Activated CD4-positive, alpha-beta memory T cell treated with anti-CD3 and anti-CD28 coated beads for 36 hours (primary cell): ENCODE data around the gene ATP1A2. TPM values are rescaled to one million over a fixed set of nuclear protein-coding genes. Genes with fewer than 3 reads are reported as not detected.

Experiments
- CTCF ChIA-PET: fragments of 350-600 bp; sonication (Branson Sonifier 250); formaldehyde crosslinking; loops from one replicate; lab custom pipeline; 2021; ENCODE audit warnings: antibody characterized with exemption, inconsistent platforms; lab: Charles Lee
- POLR2A ChIA-PET: fragments of 350-600 bp; sonication (Branson Sonifier 250); formaldehyde crosslinking; loops from one replicate; lab custom pipeline; 2021; ENCODE audit warnings: antibody characterized with exemption; lab: Charles Lee
- DNase-seq: peaks from one replicate; pipeline ENCODE4 v3.0.0-alpha.2; 2020
- H3K27ac Mint-ChIP-seq: one replicate; pipeline ENCODE4 v1.8.0; 2021; ENCODE audit warnings: mixed read lengths
- H3K27me3 Mint-ChIP-seq: one replicate; pipeline ENCODE4 v1.8.0; 2021; ENCODE audit warnings: mixed read lengths
- H3K36me3 Mint-ChIP-seq: one replicate; pipeline ENCODE4 v1.8.0; 2021; ENCODE audit warnings: mixed read lengths
- H3K4me1 Mint-ChIP-seq: one replicate; pipeline ENCODE4 v1.8.0; 2021; ENCODE audit warnings: low read depth, mixed read lengths
- H3K4me3 Mint-ChIP-seq: one replicate; pipeline ENCODE4 v1.8.0; 2021; ENCODE audit warnings: mild to moderate bottlenecking, mixed read lengths
- H3K9me3 Mint-ChIP-seq: one replicate; pipeline ENCODE4 v1.8.0; 2021; ENCODE audit warnings: mixed read lengths
- intact Hi-C: fragments of 100-400 bp; cut with micrococcal nuclease; formaldehyde crosslinking; loops from one replicate; pipeline ENCODE4 v1.15.1; 2023
- total RNA-seq, 2 experiments: library from RNA; stranded (reverse); gene quantifications; one replicate each; pipeline ENCODE4 v1.2.3, GENCODE V29; 2021

Gene ATP1A2
- not detected for total RNA-seq

DNA sequence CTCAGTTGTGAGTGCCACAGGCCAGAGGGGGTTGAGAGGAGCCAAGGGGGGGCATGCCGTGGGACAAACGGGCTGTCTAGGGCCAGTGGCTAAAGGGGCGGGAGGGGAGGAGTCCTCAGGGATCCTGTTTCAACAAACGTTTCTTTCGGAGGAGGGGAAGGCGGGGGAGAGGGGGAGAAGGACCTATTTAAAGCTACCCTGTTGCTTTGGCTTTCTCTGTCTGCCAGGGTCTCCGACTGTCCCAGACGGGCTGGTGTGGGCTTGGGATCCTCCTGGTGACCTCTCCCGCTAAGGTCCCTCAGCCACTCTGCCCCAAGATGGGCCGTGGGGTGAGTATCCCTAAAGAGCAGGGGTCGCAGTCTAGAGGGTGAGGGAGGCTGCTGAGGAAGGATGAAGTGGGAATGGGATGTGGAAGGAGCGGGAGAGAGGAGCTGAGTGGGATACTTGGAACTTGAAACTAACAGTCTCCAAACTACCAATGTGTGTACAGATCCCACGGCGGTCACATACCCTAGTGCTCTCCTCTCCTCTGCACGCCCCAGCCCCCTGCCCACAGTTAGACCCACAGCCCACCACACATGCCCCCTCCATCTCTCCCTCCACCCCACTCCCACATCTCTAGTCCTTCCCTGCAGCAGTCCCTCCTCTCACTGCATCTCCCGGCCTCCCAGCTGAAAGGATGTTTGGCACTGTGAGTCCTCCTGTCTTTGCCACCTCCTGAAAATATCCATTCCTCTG, at the start of gene ATP1A2:
ATP1A2 (plus strand) TSS at position 215 of the 738 bp plus-strand sequence; CDS start at position 318, 103 bp downstream.
- Mint-ChIP-seq H3K27ac (no peak within 1 kb of the TSS), H3K27me3 (peaks cover 16% of the 10 kb centered on the region)
- CTCF ChIA-PET, result no interaction called here

GRCh38 chr1:160066829-160067745, 48.5 kb upstream of the ATP1A2 start:
- CTCF ChIA-PET, result interaction anchor here (1.5 to 40.4 kb wide), 2 partner anchors 13 to 21 kb away, joined by 5 to 615 read pairs; partner anchors contain the start of genes KCNJ10 and KCNJ9

More for the DNA sequence above, at the start of gene ATP1A2:
- Mint-ChIP-seq H3K36me3 (no peaks in the 10 kb centered on the region), H3K4me3 (no peak within 1 kb of the TSS), H3K9me3 (no peaks in the 10 kb centered on the region), H3K4me1 (no peaks in the 10 kb centered on the region)
- POLR2A ChIA-PET, result no interaction called here
- intact Hi-C loops, result no loop called here
- DNase-seq, result no peak

DNA sequence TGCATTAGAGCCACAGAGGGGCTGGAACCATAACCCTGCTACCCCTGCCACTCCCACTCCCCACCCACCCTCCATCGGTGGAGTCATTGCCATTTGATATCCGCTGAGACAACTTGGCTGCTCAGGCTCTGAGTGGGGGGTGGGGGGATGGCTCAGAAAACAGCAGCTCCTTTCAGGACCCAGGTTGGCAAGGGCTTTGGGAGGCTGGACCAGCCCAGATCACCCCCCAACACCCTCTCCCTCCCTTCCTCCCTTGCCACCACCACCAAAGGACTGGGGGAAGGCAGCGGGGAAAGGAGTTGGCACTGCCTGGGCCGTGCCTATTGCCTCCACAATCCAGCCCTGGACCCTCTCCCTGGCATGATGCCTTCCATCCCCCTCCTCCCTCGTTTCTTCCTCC, 47.3 kb upstream of the ATP1A2 start:
- CTCF ChIA-PET, result interaction anchor here (0.7 to 40.4 kb wide), 2 partner anchors 11 to 223 kb away, joined by 3 to 615 read pairs; partner anchors contain the start of genes KCNJ10 and KCNJ9
- no peak overlapping the region for H3K4me3 Mint-ChIP-seq
- H3K27ac Mint-ChIP-seq, result no peak overlapping the region
- POLR2A ChIA-PET, result no interaction called here
- intact Hi-C loops, result no loop called here
- H3K36me3 Mint-ChIP-seq, result no peaks in the 10 kb centered on the region
- peaks cover 35% of the 10 kb centered on the region for H3K27me3 Mint-ChIP-seq
- peaks cover 18% of the 10 kb centered on the region for H3K4me1 Mint-ChIP-seq
- no peaks in the 10 kb centered on the region for H3K9me3 Mint-ChIP-seq
- DNase-seq, result no peak

More at GRCh38 chr1:160066829-160067745, 48.5 kb upstream of the ATP1A2 start:
- Mint-ChIP-seq H3K36me3 (no peaks in the 10 kb centered on the region), H3K27ac (no peak overlapping the region), H3K4me1 (peaks cover 18% of the 10 kb centered on the region), H3K9me3 (no peaks in the 10 kb centered on the region), H3K27me3 (peaks cover 30% of the 10 kb centered on the region), H3K4me3 (no peak overlapping the region)
- DNase-seq, result no peak
- intact Hi-C loops, result no loop called here
- POLR2A ChIA-PET, result no interaction called here

DNA sequence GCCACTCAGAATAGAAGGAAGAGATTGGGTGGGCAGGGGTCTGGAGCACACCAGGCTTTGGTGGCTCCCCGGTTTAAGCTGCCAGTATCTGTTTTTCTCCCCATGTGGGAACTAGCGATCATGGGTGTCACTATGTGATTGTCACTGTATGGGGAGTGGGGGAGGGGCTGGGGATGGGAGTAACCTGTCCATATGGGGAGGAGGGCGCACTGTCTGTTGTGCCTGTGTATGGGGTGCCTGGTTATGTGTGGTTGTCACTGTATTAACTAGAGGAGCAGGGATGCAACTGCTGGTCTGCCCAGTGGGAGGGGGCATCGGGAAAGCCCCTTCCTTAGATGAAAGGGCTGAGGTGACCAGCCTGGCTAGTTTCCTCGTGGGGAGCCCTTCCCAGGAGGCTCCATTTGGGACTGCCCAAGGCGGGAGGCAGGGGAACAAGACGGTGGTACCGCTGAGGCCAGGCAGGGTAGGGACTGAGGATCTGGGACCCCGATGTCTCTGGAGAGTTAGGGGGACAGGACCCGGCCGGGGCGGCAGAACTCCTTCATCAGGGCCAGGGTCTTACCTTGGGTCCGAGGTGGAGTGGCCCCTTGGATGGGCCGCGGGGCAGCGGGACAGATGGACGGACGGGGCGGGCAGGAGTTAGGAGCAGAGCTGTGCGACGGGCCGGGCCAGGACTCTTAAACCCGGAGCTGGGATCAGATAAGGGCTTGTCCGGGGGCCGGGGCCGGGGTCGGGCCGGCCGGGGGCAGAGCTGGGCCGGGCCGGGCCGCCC, 45.9 kb upstream of the ATP1A2 start, which contains the start of gene KCNJ10:
KCNJ10 (minus strand) TSS at position 701 of the 772 bp plus-strand sequence. CDS start 27,628 bp downstream, outside the sequence.
- Mint-ChIP-seq H3K27ac (no peak within 1 kb of the TSS), H3K36me3 (no peaks in the 10 kb centered on the region), H3K4me1 (peaks cover 18% of the 10 kb centered on the region), H3K27me3 (peaks cover 38% of the 10 kb centered on the region), H3K9me3 (no peaks in the 10 kb centered on the region), H3K4me3 (peak within 1 kb of the TSS; percentile 58)
- DNase-seq, result no peak
- CTCF ChIA-PET, result interaction anchor here (0.6 to 40.4 kb wide), 3 partner anchors 10 to 62 kb away, joined by 3 to 615 read pairs (median 615); partner anchors contain the start of genes KCNJ10 and KCNJ9
- POLR2A ChIA-PET, result no interaction called here
- intact Hi-C loops, result no loop called here

GRCh38 chr1:160070243-160071163, 45.1 kb upstream of the ATP1A2 start:
- no peak overlapping the region for H3K27ac Mint-ChIP-seq
- no peaks in the 10 kb centered on the region for H3K9me3 Mint-ChIP-seq
- peaks cover 18% of the 10 kb centered on the region for H3K4me1 Mint-ChIP-seq
- ChIA-PET POLR2A (no interaction called here), CTCF (interaction anchor here (0.6 to 40.4 kb wide), 3 partner anchors 9 to 63 kb away, joined by 3 to 615 read pairs (median 615); partner anchors contain the start of genes KCNJ10 and KCNJ9)
- H3K27me3 Mint-ChIP-seq, result peaks cover 38% of the 10 kb centered on the region
- peak overlapping the region; percentile 58 for H3K4me3 Mint-ChIP-seq
- no peaks in the 10 kb centered on the region for H3K36me3 Mint-ChIP-seq
- DNase-seq, result peak; percentile 67
- intact Hi-C loops, result no loop called here

DNA sequence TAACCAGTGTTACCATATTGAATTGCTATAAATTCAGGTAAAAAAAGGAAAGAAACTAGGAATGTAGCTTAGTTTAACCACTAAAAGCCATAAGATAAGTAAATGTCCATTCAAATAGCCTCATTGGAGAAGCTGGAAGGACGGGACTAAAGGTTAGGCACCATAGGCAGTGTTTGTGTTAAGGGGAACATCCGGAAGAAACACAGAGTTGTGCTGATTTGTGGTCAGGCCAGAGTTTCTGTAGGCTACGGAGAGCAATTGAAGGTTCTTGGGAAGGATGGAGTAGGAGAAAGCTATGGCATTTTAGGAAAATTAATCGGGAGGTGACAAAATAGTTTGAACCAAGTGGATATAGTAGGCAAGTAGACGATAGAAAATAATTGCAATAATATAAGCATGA, 44.3 kb upstream of the ATP1A2 start:
- peaks cover 41% of the 10 kb centered on the region for H3K27me3 Mint-ChIP-seq
- POLR2A ChIA-PET, result no interaction called here

DNA sequence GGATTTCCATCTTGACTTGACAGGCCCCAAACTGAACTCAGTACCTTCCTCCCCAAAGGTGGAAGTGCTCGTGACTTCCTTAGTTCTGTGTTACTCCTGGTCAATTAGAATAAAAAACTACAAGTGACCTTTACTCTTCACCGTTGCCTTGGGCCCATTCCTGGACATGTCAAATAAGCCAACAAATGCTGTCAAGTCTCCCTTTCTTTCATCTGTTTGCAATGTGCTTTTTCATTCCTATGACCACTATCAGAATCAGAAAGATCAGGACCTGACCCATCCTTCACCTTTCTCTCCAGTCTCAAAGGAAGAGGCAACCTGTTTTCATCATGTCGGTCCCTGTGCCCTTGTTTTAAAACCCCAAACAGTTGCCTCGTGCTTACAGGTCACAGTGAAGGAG, 40.7 kb upstream of the ATP1A2 start:
- CTCF ChIA-PET, result interaction anchor here (1.0 to 40.4 kb wide), 3 partner anchors 5 to 71 kb away, joined by 3 to 615 read pairs (median 615); partner anchors contain the start of genes KCNJ10 and KCNJ9
- POLR2A ChIA-PET, result no interaction called here

More for the DNA sequence above, 44.3 kb upstream of the ATP1A2 start:
- intact Hi-C loops, result no loop called here
- Mint-ChIP-seq H3K36me3 (no peaks in the 10 kb centered on the region), H3K27ac (no peak overlapping the region), H3K9me3 (no peaks in the 10 kb centered on the region), H3K4me3 (no peak overlapping the region), H3K4me1 (peaks cover 18% of the 10 kb centered on the region)
- DNase-seq, result no peak
- CTCF ChIA-PET, result interaction anchor here (21.5 to 40.4 kb wide), 2 partner anchors 8 to 17 kb away, joined by 615 read pairs; partner anchors contain the start of genes KCNJ10 and KCNJ9

GRCh38 chr1:160075836-160076235, 39.7 kb upstream of the ATP1A2 start:
- Mint-ChIP-seq H3K9me3 (no peaks in the 10 kb centered on the region), H3K36me3 (no peaks in the 10 kb centered on the region), H3K4me1 (peaks cover 19% of the 10 kb centered on the region), H3K4me3 (no peak overlapping the region), H3K27ac (no peak overlapping the region), H3K27me3 (peaks cover 46% of the 10 kb centered on the region)
- no peak for DNase-seq
- intact Hi-C loops, result no loop called here
- ChIA-PET POLR2A (no interaction called here), CTCF (interaction anchor here (1.0 to 21.5 kb wide), 5 partner anchors 11 to 72 kb away, joined by 3 to 615 read pairs (median 4); partner anchors contain the start of gene KCNJ10)

More for the DNA sequence above, 40.7 kb upstream of the ATP1A2 start:
- intact Hi-C loops, result no loop called here
- no peak for DNase-seq
- H3K4me1 Mint-ChIP-seq, result peaks cover 16% of the 10 kb centered on the region
- no peak overlapping the region for H3K27ac Mint-ChIP-seq
- no peak overlapping the region for H3K4me3 Mint-ChIP-seq
- no peaks in the 10 kb centered on the region for H3K36me3 Mint-ChIP-seq
- peaks cover 44% of the 10 kb centered on the region for H3K27me3 Mint-ChIP-seq
- no peaks in the 10 kb centered on the region for H3K9me3 Mint-ChIP-seq

DNA sequence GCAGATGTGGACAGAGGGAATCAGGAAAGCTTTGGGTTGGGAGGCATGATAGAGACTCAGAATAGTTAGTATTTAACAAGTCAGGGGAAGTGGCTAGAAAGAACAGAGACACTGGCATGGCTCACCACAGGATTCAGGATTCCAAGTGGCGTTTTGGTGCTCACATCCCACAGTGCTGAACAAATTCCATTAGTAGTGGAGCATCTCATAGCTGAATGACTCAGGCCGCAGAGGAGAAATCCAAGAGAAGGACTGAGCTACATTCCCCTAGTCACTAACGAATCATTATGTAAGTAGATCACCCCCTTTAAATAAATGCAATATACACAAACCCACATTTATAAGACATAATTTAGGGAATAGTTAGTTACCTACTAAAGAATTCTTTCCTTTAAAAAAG, 39.3 kb upstream of the ATP1A2 start:
- CTCF ChIA-PET, result interaction anchor here (0.9 to 21.5 kb wide), 5 partner anchors 10 to 69 kb away, joined by 3 to 615 read pairs (median 4); partner anchors contain the start of gene KCNJ10

DNA sequence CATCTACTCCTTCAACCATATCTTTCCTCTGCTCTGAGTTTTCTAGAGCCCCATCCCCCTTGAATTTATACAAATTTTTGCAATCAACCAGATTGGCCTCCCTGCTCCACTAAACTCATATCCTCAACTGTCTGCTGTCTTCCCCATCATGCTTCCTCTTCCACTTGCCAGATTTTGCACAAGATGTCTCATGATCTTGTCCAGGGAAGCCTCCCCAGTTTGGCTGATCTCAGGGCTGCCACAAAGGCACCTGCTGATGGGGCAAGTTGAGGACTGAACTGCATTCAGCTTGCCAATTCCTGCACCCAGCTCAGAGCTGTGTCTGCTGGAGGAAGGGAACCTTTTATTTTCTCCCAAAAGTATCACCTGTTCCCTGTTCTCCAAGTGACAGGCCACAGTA, 38.1 kb upstream of the ATP1A2 start:
- H3K27me3 Mint-ChIP-seq, result peaks cover 49% of the 10 kb centered on the region
- H3K36me3 Mint-ChIP-seq, result no peaks in the 10 kb centered on the region
- intact Hi-C loops, result no loop called here
- ChIA-PET CTCF (interaction anchor here (1.0 to 21.5 kb wide), 13 partner anchors 9 to 300 kb away, joined by 3 to 615 read pairs (median 6); partner anchors contain the start of genes IGSF8, KCNJ10 and PIGM), POLR2A (no interaction called here)
- H3K4me1 Mint-ChIP-seq, result peaks cover 12% of the 10 kb centered on the region
- no peak for DNase-seq
- H3K27ac Mint-ChIP-seq, result no peak overlapping the region
- no peak overlapping the region for H3K4me3 Mint-ChIP-seq
- H3K9me3 Mint-ChIP-seq, result no peaks in the 10 kb centered on the region

More for the DNA sequence above, 39.3 kb upstream of the ATP1A2 start:
- Mint-ChIP-seq H3K36me3 (no peaks in the 10 kb centered on the region), H3K4me1 (peaks cover 20% of the 10 kb centered on the region), H3K4me3 (no peak overlapping the region), H3K27me3 (peaks cover 50% of the 10 kb centered on the region), H3K9me3 (no peaks in the 10 kb centered on the region), H3K27ac (no peak overlapping the region)
- POLR2A ChIA-PET, result no interaction called here
- DNase-seq, result no peak
- intact Hi-C loops, result no loop called here
